Right hindlimb (tissue), 1 donor: ENCODE data around the gene R3HDML.
"Not testable (repeated sequence)": the region's sequence is repeated elsewhere in the genome, so short reads cannot be mapped to it uniquely, and the experiment has no call there.

Experiments used
- DNase-seq: peaks from one replicate; pipeline ENCODE4 v3.0.0-alpha.2; 2018

The R3HDML gene

GRCh38 chr20:44336725-44337380, at the start of gene R3HDML:
Gene R3HDML, plus strand, starts transcription at chr20:44337043. Its CDS starts 115 bp downstream, at chr20:44337158.
- DNase-seq = no peak

- no peak for DNase-seq
Observed at GRCh38 chr20:44287272-44288097, 49.4 kb upstream of the R3HDML start.

DNA sequence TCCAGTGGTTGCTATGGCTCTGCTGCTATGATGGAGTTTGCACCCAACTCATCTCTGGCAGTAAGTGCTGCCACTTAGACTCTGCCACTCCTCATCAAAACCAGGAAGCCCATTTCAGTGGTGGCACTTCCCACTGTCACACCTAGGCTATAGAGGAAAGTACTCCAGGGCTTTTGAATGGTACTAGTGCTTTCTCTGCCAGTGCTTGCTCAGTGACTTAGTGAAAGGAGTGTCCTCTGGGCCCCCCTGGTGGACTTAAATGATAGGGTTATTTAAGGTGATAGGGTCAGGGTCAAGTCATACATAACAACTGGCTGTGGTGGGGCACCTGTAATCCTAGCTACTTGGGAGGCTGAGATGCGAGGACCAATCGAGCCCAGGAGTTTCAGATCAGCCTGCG, 48.6 kb upstream of the R3HDML start:
- no peak for DNase-seq

- no peak for DNase-seq
Observed at GRCh38 chr20:44291754-44292153, 45.1 kb upstream of the R3HDML start.

- DNase-seq = no peak
Observed at GRCh38 chr20:44296011-44296410, 40.8 kb upstream of the R3HDML start.

- no peak for DNase-seq
Observed at GRCh38 chr20:44297721-44298120, 39.1 kb upstream of the R3HDML start.

- not testable (repeated sequence) for DNase-seq
Observed at GRCh38 chr20:44299011-44299535, 37.8 kb upstream of the R3HDML start.

DNA sequence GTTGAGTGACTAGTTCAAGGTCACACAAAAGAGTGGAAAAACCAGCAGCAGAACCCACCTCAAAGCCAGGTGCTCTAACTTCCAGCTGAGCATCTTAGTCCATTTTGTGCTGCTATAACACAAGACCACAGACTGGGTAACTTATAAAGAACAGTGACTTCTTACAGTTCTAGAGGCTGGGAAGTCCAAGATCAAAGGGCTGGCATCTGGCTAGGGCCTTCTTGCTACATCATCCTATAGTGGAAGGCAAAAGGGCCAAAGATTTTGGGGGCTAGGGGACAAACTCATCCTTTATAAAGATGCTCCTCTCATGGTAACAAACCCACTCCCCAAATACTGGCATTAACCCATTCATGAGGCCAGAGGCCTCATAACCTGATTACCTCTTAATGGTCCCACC, 35.6 kb upstream of the R3HDML start:
- DNase-seq = no peak

DNA sequence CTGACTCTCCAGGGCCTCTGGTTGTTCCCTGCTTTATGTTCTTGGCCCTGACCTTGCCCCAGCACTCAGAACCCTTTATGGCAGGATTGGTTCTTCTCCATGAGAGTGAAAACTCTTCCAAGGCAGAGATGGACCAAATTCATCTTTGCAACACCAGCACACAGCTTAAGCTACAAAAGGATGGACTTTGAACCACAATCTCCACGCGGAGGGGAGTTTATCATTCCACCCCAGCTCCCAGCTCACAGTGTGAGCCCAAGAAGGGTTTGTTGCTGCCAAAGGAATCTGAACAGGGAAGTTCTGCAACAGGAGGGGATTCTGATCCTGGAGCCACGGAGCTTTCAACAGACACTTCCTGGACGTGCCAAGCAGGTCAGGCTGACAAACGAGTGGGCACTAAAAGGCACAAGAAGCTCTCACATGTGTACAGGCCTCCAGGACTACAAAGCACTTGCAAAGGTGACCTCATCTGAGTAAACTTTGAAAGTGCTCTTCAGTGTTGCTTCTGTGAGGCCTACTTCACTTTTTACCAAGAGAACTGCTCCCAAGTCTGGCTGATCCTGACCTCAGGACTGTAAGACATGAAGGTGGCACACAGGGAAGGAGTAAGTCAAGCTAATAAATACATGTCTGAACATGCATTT, 34.7 kb upstream of the R3HDML start:
- no peak for DNase-seq

- no peak for DNase-seq
Observed at GRCh38 chr20:44302736-44303135, 34.1 kb upstream of the R3HDML start.

DNA sequence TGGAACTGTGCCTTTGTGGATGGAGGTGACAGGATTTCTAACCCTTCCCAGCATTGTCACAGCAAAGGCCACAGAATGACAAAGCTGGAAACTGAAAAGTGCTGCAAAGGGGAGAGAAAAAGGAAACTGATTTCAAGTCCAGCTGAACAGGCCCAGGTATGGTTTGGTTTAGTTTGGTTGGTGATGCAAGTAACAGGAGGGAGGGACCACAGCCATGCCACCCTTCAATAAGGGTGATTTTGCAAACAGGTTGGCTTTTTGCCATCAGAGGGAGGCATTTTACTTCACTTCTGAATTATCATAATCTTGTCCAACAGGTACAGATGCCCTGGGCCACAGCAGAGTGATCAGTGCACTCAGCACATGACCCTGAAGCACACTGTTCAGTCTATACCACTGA, 32.5 kb upstream of the R3HDML start:
- no peak for DNase-seq

DNA sequence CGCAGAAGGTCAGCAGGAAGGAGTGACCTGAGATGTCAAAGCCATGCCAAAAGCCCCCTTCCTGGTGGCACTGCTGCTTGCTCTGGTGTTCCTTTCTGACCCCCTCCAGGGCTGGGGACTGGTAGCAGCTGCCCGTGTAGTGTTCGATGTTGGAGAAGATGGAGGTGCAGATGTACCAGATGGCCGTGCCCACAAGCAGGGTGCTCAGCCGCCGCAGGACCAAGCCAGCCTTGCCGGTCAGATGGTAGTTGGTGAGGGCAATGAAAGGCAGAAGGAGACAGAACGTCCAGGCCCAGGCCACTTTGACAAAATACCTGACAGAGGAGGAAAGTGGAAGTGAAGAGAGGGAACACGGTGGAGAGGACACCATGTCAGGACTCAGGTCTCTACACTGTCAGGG, 29.9 kb upstream of the R3HDML start:
- DNase-seq = no peak

DNA sequence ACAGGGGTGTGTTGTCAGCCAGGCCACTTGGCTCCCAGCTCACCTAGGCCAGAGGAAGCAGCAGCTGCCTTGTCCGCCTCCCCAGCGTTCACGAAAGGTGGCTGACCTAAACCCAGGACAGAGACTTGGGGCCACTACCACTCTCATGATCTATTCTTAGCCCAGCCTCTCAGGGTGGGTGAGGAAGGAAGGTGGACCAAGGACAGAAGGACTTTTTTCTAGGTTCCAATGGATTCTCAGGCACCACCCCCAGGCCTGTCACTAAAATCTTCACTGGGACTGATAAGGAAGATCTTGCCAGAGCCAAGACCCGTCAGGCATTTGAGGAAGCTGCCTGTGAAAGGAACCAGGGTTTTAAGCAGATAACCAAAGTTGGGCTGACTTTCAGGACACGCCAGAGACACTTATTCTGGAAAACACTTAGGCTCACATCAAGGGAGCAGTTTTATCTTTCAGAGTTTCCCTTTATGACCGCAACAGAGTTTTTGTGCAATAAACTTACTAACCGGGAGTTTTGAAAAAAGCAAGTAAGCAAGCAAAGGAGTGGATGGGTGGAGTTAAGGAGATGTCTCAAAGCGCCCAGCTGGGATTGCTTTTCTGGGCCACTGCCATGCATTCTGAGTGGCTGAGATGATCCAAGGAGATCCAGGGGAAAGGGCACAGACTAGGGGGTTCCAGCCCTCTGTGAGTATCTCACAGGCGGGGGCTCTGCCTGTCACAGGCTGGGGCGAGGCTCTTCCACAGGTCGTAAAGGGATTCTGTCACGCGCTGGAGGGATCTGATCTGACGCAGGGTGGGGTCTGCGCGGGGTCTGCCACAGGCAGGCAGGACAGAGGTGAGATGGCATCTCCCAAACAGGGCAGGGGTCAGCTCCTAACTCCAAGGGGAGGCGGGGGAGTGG, 26.8 kb upstream of the R3HDML start:
- peak; percentile 21 for DNase-seq

GRCh38 chr20:44310664-44311639, 25.9 kb upstream of the R3HDML start, which contains the start of gene FITM2:
Gene FITM2, minus strand, starts transcription at chr20:44311202. Its CDS starts 54 bp downstream, at chr20:44311148.
- DNase-seq = peak; percentile 98

- no peak for DNase-seq
Observed at GRCh38 chr20:44314870-44315269, 22.0 kb upstream of the R3HDML start.

- DNase-seq = no peak
Observed at GRCh38 chr20:44319839-44320422, 16.9 kb upstream of the R3HDML start.

DNA sequence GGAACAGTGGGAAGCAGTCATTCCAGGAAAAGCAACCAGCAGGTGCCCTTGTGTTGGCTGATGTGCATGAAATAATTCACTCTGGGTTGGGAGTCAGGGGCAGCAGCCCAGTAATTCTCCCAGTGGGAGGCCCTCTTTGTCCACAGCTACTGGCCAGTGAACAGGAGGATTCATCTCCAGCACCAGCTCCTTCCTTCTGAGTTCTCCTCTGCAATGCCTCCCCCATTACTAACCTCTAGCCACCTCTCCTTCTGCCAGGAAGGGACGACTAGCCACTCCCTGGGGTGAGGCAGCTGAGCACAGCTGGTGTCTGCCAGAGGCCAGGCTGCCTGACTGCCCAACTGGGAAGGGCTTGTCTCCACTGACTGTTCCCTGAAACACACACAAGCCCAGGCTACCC, 12.5 kb upstream of the R3HDML start:
- DNase-seq = peak; percentile 36

- peak; percentile 22 for DNase-seq
Observed at GRCh38 chr20:44326391-44327159, 10.3 kb upstream of the R3HDML start.

DNA sequence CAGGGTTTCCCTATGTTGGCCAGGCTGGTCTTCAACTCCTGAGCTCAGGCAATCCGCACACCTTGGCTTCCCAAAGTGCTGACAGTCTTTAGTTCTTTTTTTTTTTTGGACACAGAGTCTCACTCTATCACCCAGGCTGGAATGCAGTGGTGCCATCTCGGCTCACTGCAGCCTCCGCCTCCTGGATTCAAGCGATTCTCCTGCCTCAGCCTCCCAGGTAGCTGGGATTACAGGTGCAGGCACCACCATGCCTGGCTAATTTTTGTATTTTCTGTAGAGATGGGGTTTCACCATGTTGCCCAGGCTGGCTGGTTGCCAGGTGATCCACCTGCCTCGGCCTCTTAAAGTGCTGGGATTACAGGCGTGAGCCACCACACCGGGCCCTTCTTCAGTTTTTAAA, 9.1 kb upstream of the R3HDML start:
- not testable (repeated sequence) for DNase-seq

- no peak for DNase-seq
Observed at GRCh38 chr20:44328428-44328827, 8.4 kb upstream of the R3HDML start.
